Measurements from ENCODE around the gene DYNC1LI2.
"Not testable (repeated sequence)": the region's sequence is repeated elsewhere in the genome, so short reads cannot be mapped to it uniquely, and the experiment has no call there.

The DYNC1LI2 gene

GRCh38 chr16:66687906-66688625 lies 63.3 kb downstream of the DYNC1LI2 start:
- peaks cover 17% of the 10 kb centered on the region for H3K27me3 ChIP-seq (ENCODE audit: control insufficient read depth, low read length)
- H3K9me3 ChIP-seq (ENCODE audit: control insufficient read depth, insufficient read depth, low read length) = no peaks in the 10 kb centered on the region
- H3K36me3 ChIP-seq (ENCODE audit: control insufficient read depth, low read length) = no peaks in the 10 kb centered on the region
- no peaks in the 10 kb centered on the region for H3K79me2 ChIP-seq (ENCODE audit: control insufficient read depth, low read length)
- no peak overlapping the region for H3K4me2 ChIP-seq (ENCODE audit: low read length)
- H3K9me2 ChIP-seq (replicated peaks; ENCODE audit: control insufficient read depth, low read length) = no peaks in the 10 kb centered on the region
- no peak overlapping the region for H3K27ac ChIP-seq (ENCODE audit: low read depth, low read length)
- no peak overlapping the region for H3K4me3 ChIP-seq (ENCODE audit: low read length)
- no peaks in the 10 kb centered on the region for H3K4me1 ChIP-seq (ENCODE audit: control insufficient read depth, low read length)
- no peak for TF ChIP-seq CTCF (IDR thresholded peaks at IDR 0.05; ENCODE audit: low read depth, low read length, poor library complexity, severe bottlenecking)
- no peak for TF ChIP-seq EZH2phosphoT487 (IDR thresholded peaks at IDR 0.05; ENCODE audit: borderline replicate concordance, low read length)
- H4K20me1 ChIP-seq (ENCODE audit: control insufficient read depth, insufficient read depth, low read depth, low read length) = no peaks in the 10 kb centered on the region
- no peaks in the 10 kb centered on the region for H3F3A ChIP-seq (ENCODE audit: control insufficient read depth, insufficient read depth)

- not testable (repeated sequence) for H3K4me1 ChIP-seq (ENCODE audit: control insufficient read depth, low read length); H3K79me2 ChIP-seq (ENCODE audit: control insufficient read depth, low read length); H3K27ac ChIP-seq (ENCODE audit: low read depth, low read length); H3K4me2 ChIP-seq (ENCODE audit: low read length); H3K36me3 ChIP-seq (ENCODE audit: control insufficient read depth, low read length); H3K9me3 ChIP-seq (ENCODE audit: control insufficient read depth, insufficient read depth, low read length); H3F3A ChIP-seq (ENCODE audit: control insufficient read depth, insufficient read depth); H3K4me3 ChIP-seq (ENCODE audit: low read length); H3K9me2 ChIP-seq (replicated peaks; ENCODE audit: control insufficient read depth, low read length); H4K20me1 ChIP-seq (ENCODE audit: control insufficient read depth, insufficient read depth, low read depth, low read length)
- peaks cover 11% of the 10 kb centered on the region for H3K27me3 ChIP-seq (ENCODE audit: control insufficient read depth, low read length)
Observed at GRCh38 chr16:66685501-66686115, 65.8 kb downstream of the DYNC1LI2 start.

GRCh38 chr16:66682271-66682670 lies 69.1 kb downstream of the DYNC1LI2 start:
- no peaks in the 10 kb centered on the region for H3K79me2 ChIP-seq (ENCODE audit: control insufficient read depth, low read length)
- H3K27me3 ChIP-seq (ENCODE audit: control insufficient read depth, low read length) = no peaks in the 10 kb centered on the region
- H3K9me3 ChIP-seq (ENCODE audit: control insufficient read depth, insufficient read depth, low read length) = no peaks in the 10 kb centered on the region
- H3K4me2 ChIP-seq (ENCODE audit: low read length) = no peak overlapping the region
- no peak overlapping the region for H3K27ac ChIP-seq (ENCODE audit: low read depth, low read length)
- no peaks in the 10 kb centered on the region for H3K9me2 ChIP-seq (replicated peaks; ENCODE audit: control insufficient read depth, low read length)
- H4K20me1 ChIP-seq (ENCODE audit: control insufficient read depth, insufficient read depth, low read depth, low read length) = no peaks in the 10 kb centered on the region
- H3F3A ChIP-seq (ENCODE audit: control insufficient read depth, insufficient read depth) = no peaks in the 10 kb centered on the region
- H3K36me3 ChIP-seq (ENCODE audit: control insufficient read depth, low read length) = no peaks in the 10 kb centered on the region
- H3K4me3 ChIP-seq (ENCODE audit: low read length) = no peak overlapping the region
- no peak for TF ChIP-seq CTCF (IDR thresholded peaks at IDR 0.05; ENCODE audit: low read depth, low read length, poor library complexity, severe bottlenecking)
- TF ChIP-seq EZH2phosphoT487 (IDR thresholded peaks at IDR 0.05; ENCODE audit: borderline replicate concordance, low read length) = no peak
- H3K4me1 ChIP-seq (ENCODE audit: control insufficient read depth, low read length) = peaks cover 6% of the 10 kb centered on the region

- Histone ChIP-seq H3F3A (ENCODE audit: control insufficient read depth, insufficient read depth) (no peaks in the 10 kb centered on the region), H3K27me3 (ENCODE audit: control insufficient read depth, low read length) (no peaks in the 10 kb centered on the region), H3K4me2 (ENCODE audit: low read length) (no peak overlapping the region), H3K9me2 (replicated peaks; ENCODE audit: control insufficient read depth, low read length) (no peaks in the 10 kb centered on the region), H3K9me3 (ENCODE audit: control insufficient read depth, insufficient read depth, low read length) (no peaks in the 10 kb centered on the region), H3K4me1 (ENCODE audit: control insufficient read depth, low read length) (peaks cover 6% of the 10 kb centered on the region), H3K36me3 (ENCODE audit: control insufficient read depth, low read length) (no peaks in the 10 kb centered on the region), H4K20me1 (ENCODE audit: control insufficient read depth, insufficient read depth, low read depth, low read length) (no peaks in the 10 kb centered on the region), H3K4me3 (ENCODE audit: low read length) (no peak overlapping the region), H3K79me2 (ENCODE audit: control insufficient read depth, low read length) (no peaks in the 10 kb centered on the region), H3K27ac (ENCODE audit: low read depth, low read length) (no peak overlapping the region)
- no peak for TF ChIP-seq CTCF (IDR thresholded peaks at IDR 0.05; ENCODE audit: low read depth, low read length, poor library complexity, severe bottlenecking)
- no peak for TF ChIP-seq EZH2phosphoT487 (IDR thresholded peaks at IDR 0.05; ENCODE audit: borderline replicate concordance, low read length)
Observed at GRCh38 chr16:66681676-66682075, 69.7 kb downstream of the DYNC1LI2 start.
